A673 (cell line): ENCODE results near the gene MRPS31. TPM values are rescaled to one million over a fixed set of nuclear protein-coding genes. Genes with fewer than 3 reads are reported as not detected.

ENCODE experiments used
- BruUV-seq: library from RNA; stranded (reverse); fragments of 400-500 nt; replicated peaks from 2 replicates; lab custom pipeline; 2021; lab: Mats Ljungman, UMichigan
- CTCF ChIA-PET: fragments of 300-600 bp; sonication (Branson Sonifier 250); formaldehyde crosslinking; loops from one replicate; lab custom pipeline; 2022; ENCODE audit warnings: antibody characterized with exemption; lab: Charles Lee
- POLR2A ChIA-PET: fragments of 300-600 bp; sonication (Branson Sonifier 250); formaldehyde crosslinking; loops from one replicate; lab custom pipeline; 2022; ENCODE audit warnings: antibody characterized with exemption; ENCODE audit not compliant: low non-redundant PET; lab: Charles Lee
- DNase-seq: peaks from one replicate; pipeline ENCODE4 v3.0.0-alpha.2; 2015; ENCODE audit warnings: low spot score
- H3K27ac ChIP-seq: fragments of 200-600 bp; sonication (generic); 2 replicates; pipeline ENCODE4 v1.5.1; 2016; ENCODE audit warnings: mixed run types, low read depth, mild to moderate bottlenecking, mixed read lengths, antibody characterized with exemption, low read length; ENCODE audit not compliant: poor library complexity, severe bottlenecking
- H3K27me3 ChIP-seq: fragments of 200-600 bp; sonication (generic); replicated peaks from 2 replicates; pipeline ENCODE4 v1.6.1; 2017; ENCODE audit warnings: mixed run types, low read depth, mild to moderate bottlenecking, mixed read lengths, antibody characterized with exemption, low read length; ENCODE audit not compliant: insufficient read depth, poor library complexity
- H3K36me3 ChIP-seq: fragments of 200-600 bp; sonication (generic); 2 replicates; pipeline ENCODE4 v1.6.1; 2016; ENCODE audit warnings: mixed run types, mild to moderate bottlenecking, mixed read lengths, antibody characterized with exemption, low read length; ENCODE audit not compliant: insufficient read depth, poor library complexity, severe bottlenecking
- H3K4me1 ChIP-seq: fragments of 200-600 bp; sonication (generic); 2 replicates; pipeline ENCODE4 v1.6.1; 2017; ENCODE audit warnings: mixed run types, mild to moderate bottlenecking, mixed read lengths, antibody characterized with exemption, low read length; ENCODE audit not compliant: insufficient read depth, poor library complexity, severe bottlenecking
- H3K4me3 ChIP-seq: fragments of 200-600 bp; sonication (generic); 2 replicates; pipeline ENCODE4 v1.5.1; 2016; ENCODE audit warnings: low read depth, mixed run types, mild to moderate bottlenecking, mixed read lengths, low read length; ENCODE audit not compliant: poor library complexity, severe bottlenecking
- H3K9me3 ChIP-seq: fragments of 200-600 bp; sonication (generic); 2 replicates; pipeline ENCODE4 v1.6.1; 2016; ENCODE audit warnings: mixed run types, low read depth, mild to moderate bottlenecking, mixed read lengths, antibody characterized with exemption, low read length; ENCODE audit not compliant: poor library complexity, severe bottlenecking
- CTCF ChIP-seq: fragments of 300-800, 200-600 bp; sonication (generic); conservative IDR thresholded peaks from 2 replicates; pipeline ENCODE4 v1.5.1; 2017; ENCODE audit warnings: low read depth, mild to moderate bottlenecking, antibody characterized with exemption, low read length, moderate library complexity, mixed read lengths
- EZH2 ChIP-seq: fragments of 200-600 bp; sonication (generic); IDR thresholded peaks from 2 replicates; pipeline ENCODE4 v1.6.1; 2017; ENCODE audit warnings: borderline replicate concordance, low read depth, mild to moderate bottlenecking, mixed read lengths, antibody characterized with exemption, low read length; ENCODE audit not compliant: poor library complexity, severe bottlenecking
- intact Hi-C: fragments of 100-400 bp; cut with micrococcal nuclease; formaldehyde crosslinking; loops from one replicate; pipeline ENCODE4 v1.10.0; 2022; ENCODE audit not compliant: unreplicated experiment
- total RNA-seq: library from RNA; stranded (reverse); gene quantifications from 2 replicates; pipeline ENCODE4 v1.2.3, GENCODE V29; 2021

The MRPS31 gene
- total RNA-seq, 1 experiment from 2014 or later: 32.0 TPM

GRCh38 chr13:40765602-40766001 lies 5.4 kb downstream of the MRPS31 start:
- POLR2A ChIA-PET: no interaction called here
- H3K4me1 ChIP-seq: peaks cover 3% of the 10 kb centered on the region
- intact Hi-C loops: no loop called here
- no peak overlapping the region for H3K27ac ChIP-seq
- no peak for DNase-seq
- CTCF ChIA-PET: no interaction called here
- H3K9me3 ChIP-seq: no peaks in the 10 kb centered on the region
- H3K4me3 ChIP-seq: no peak overlapping the region
- TF ChIP-seq CTCF (no peak), EZH2 (no peak)
- H3K27me3 ChIP-seq: no peaks in the 10 kb centered on the region
- peaks cover 8% of the 10 kb centered on the region for H3K36me3 ChIP-seq
- no TSS peak for BruUV-seq

GRCh38 chr13:40764587-40765403 lies 6.2 kb downstream of the MRPS31 start:
- ChIA-PET CTCF (no interaction called here), POLR2A (no interaction called here)
- intact Hi-C loops: no loop called here
- no peak for DNase-seq
- H3K36me3 ChIP-seq: peaks cover 8% of the 10 kb centered on the region
- no TSS peak for BruUV-seq
- H3K9me3 ChIP-seq: no peaks in the 10 kb centered on the region
- H3K27me3 ChIP-seq: no peaks in the 10 kb centered on the region
- TF ChIP-seq EZH2 (no peak), CTCF (no peak)
- no peak overlapping the region for H3K27ac ChIP-seq
- H3K4me3 ChIP-seq: no peak overlapping the region
- peaks cover 2% of the 10 kb centered on the region for H3K4me1 ChIP-seq

GRCh38 chr13:40762849-40763248 lies 8.1 kb downstream of the MRPS31 start:
- Histone ChIP-seq H3K4me3 (no peak overlapping the region), H3K36me3 (peaks cover 21% of the 10 kb centered on the region), H3K27me3 (no peaks in the 10 kb centered on the region), H3K4me1 (no peaks in the 10 kb centered on the region), H3K27ac (no peak overlapping the region), H3K9me3 (no peaks in the 10 kb centered on the region)
- CTCF ChIA-PET: no interaction called here
- intact Hi-C loops: no loop called here
- no peak for DNase-seq
- POLR2A ChIA-PET: interaction anchor here (0.6 kb wide), 1 partner anchor 1393 kb away, joined by 3 read pairs; no protein-coding TSS in a partner anchor
- TF ChIP-seq EZH2 (no peak), CTCF (no peak)
- no TSS peak for BruUV-seq
